Measurements from ENCODE around the gene CAB39. TPM values are rescaled to one million over a fixed set of nuclear protein-coding genes. Genes with fewer than 3 reads are reported as not detected.

The CAB39 gene
- total RNA-seq, 1 donor from 2014 or later: 60.3 TPM

DNA sequence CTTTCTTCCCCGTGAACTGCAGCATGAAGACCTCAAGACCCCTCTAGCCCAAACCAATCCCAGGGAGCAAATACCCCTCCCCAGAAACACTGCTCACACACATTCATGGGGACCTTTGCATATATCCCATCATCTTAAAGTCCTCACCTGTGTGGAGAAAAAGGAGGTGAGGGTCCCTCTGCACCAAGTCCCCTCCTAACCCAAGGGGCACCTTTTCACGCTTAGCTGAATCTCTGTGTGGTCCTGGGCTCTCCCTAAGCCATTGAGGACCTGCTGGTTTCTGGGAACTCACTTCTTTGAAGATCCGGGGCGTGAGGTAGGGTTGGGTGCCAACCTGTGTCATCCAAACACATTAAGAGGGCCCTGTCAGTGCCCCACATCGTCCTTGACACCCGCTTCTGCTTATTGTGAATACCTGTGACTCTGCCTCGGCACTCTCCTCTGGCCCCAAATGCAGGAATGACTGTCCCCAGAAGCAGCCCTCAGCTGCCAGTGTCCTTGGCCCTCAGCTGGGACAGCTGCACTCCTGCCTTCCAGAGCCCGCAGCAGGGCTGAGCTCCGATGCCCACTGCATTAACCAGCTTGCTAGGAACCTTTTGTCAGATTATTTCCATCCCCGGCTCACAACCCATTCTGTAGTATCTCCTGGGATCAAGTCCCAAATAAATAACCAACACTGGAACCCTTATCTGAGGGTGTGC lies 110.8 kb downstream of the CAB39 start:
- Mint-ChIP-seq H3K27me3 (ENCODE audit: unreplicated experiment) (peaks cover 8% of the 10 kb centered on the region), H3K9me3 (ENCODE audit: unreplicated experiment) (peaks cover 4% of the 10 kb centered on the region), H3K36me3 (ENCODE audit: unreplicated experiment) (no peaks in the 10 kb centered on the region), H3K4me1 (ENCODE audit: low read depth, unreplicated experiment) (no peaks in the 10 kb centered on the region), H3K27ac (ENCODE audit: unreplicated experiment) (no peak overlapping the region), H3K4me3 (ENCODE audit: unreplicated experiment) (no peak overlapping the region)
- no peak for TF ChIP-seq CTCF (IDR thresholded peaks at IDR 0.05; ENCODE audit: partially characterized antibody, unreplicated experiment)
- no peak for DNase-seq

DNA sequence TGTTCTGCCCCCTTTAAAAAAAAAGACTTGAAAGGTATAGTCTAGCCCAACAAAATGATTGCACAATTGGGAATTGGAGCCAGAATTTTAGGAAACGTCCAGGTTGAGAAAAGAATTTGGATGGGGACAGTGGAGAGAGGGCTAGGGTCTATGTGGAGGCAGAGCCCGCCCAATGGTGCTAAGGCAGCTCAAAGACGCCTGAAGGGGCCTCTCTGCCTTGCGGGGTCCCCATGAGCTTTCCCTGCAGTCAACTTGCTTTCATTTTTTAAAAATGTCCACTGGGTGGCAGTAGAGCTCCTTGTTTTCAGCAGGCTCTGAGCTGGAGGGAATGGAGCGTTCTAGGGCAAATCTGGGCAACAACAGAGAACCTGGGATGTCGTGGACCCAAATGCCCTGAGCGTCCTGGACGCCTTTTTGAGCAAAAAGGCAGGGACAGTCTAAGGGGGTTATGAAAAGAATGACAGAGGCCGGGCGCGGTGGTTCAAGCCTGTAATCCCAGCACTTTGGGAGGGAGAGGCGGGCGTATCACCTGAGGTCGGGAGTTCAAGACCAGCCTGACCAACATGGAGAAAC lies 111.8 kb downstream of the CAB39 start:
- no peak overlapping the region for H3K27ac Mint-ChIP-seq (ENCODE audit: unreplicated experiment)
- H3K4me3 Mint-ChIP-seq (ENCODE audit: unreplicated experiment): peak overlapping the region; percentile 22
- peak; percentile 86 for TF ChIP-seq CTCF (IDR thresholded peaks at IDR 0.05; ENCODE audit: partially characterized antibody, unreplicated experiment)
- peaks cover 4% of the 10 kb centered on the region for H3K9me3 Mint-ChIP-seq (ENCODE audit: unreplicated experiment)
- H3K4me1 Mint-ChIP-seq (ENCODE audit: low read depth, unreplicated experiment): no peaks in the 10 kb centered on the region
- DNase-seq: peak; percentile 50
- no peaks in the 10 kb centered on the region for H3K36me3 Mint-ChIP-seq (ENCODE audit: unreplicated experiment)
- peaks cover 8% of the 10 kb centered on the region for H3K27me3 Mint-ChIP-seq (ENCODE audit: unreplicated experiment)

DNA sequence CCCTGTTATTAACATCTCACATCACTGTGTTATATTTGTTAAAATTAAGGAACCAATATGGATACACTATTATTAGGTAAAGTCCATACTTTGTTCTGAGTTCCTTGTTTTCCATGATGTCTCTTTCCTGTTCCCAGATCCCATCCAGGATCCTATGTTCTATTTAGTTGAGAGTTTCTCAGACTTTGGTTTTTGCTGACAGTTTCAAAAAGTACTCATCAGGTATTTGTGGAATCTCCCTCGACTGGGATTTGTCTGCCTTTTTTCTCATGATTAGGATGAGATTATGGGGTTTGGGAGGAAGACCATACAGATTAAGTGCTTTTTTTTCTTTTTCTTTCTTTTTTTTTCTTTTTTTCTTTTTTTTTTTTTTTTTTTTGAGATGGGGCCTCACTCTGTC lies 112.7 kb downstream of the CAB39 start:
- Mint-ChIP-seq H3K27ac (ENCODE audit: unreplicated experiment) (no peak overlapping the region), H3K4me3 (ENCODE audit: unreplicated experiment) (no peak overlapping the region), H3K27me3 (ENCODE audit: unreplicated experiment) (peaks cover 8% of the 10 kb centered on the region), H3K36me3 (ENCODE audit: unreplicated experiment) (no peaks in the 10 kb centered on the region), H3K4me1 (ENCODE audit: low read depth, unreplicated experiment) (no peaks in the 10 kb centered on the region), H3K9me3 (ENCODE audit: unreplicated experiment) (peaks cover 4% of the 10 kb centered on the region)
- DNase-seq: no peak
- TF ChIP-seq CTCF (IDR thresholded peaks at IDR 0.05; ENCODE audit: partially characterized antibody, unreplicated experiment): no peak

GRCh38 chr2:230827774-230828271 lies 115.2 kb downstream of the CAB39 start:
- Mint-ChIP-seq H3K4me1 (ENCODE audit: low read depth, unreplicated experiment) (no peaks in the 10 kb centered on the region), H3K4me3 (ENCODE audit: unreplicated experiment) (no peak overlapping the region), H3K9me3 (ENCODE audit: unreplicated experiment) (peaks cover 2% of the 10 kb centered on the region), H3K27ac (ENCODE audit: unreplicated experiment) (no peak overlapping the region), H3K27me3 (ENCODE audit: unreplicated experiment) (peaks cover 4% of the 10 kb centered on the region), H3K36me3 (ENCODE audit: unreplicated experiment) (no peaks in the 10 kb centered on the region)
- TF ChIP-seq CTCF (IDR thresholded peaks at IDR 0.05; ENCODE audit: partially characterized antibody, unreplicated experiment): no peak
- no peak for DNase-seq

Data from glutamatergic neuron (in vitro differentiated cells).